Activated naive CD8-positive, alpha-beta T cell treated with anti-CD3 and anti-CD28 coated beads, Interleukin-2, amount 50 U/mL, for 24 hours (primary cell): Measurements from ENCODE around the gene JAG1.
"Not testable (repeated sequence)": the region's sequence is repeated elsewhere in the genome, so short reads cannot be mapped to it uniquely, and the experiment has no call there.

Experiments used
- ATAC-seq: fragments of 150-1000 bp; cut with Tn5 transposase; one replicate; pipeline ENCODE4 v1.10.0; 2021
- DNase-seq: peaks from one replicate; pipeline ENCODE4 v3.0.0; 2021
- H3K27ac Mint-ChIP-seq: one replicate; pipeline ENCODE4 v1.8.0; 2021; ENCODE audit warnings: mild to moderate bottlenecking, mixed read lengths
- H3K27me3 Mint-ChIP-seq: one replicate; pipeline ENCODE4 v1.8.0; 2021; ENCODE audit warnings: mixed read lengths
- H3K36me3 Mint-ChIP-seq: one replicate; pipeline ENCODE4 v1.8.0; 2021; ENCODE audit warnings: low read depth, mixed read lengths
- H3K4me1 Mint-ChIP-seq: one replicate; pipeline ENCODE4 v1.8.0; 2021; ENCODE audit warnings: mixed read lengths
- H3K4me3 Mint-ChIP-seq: one replicate; pipeline ENCODE4 v1.8.0; 2021; ENCODE audit warnings: mild to moderate bottlenecking, moderate library complexity, mixed read lengths
- H3K9me3 Mint-ChIP-seq: one replicate; pipeline ENCODE4 v1.8.0; 2021; ENCODE audit warnings: mixed read lengths

JAG1 gene

DNA sequence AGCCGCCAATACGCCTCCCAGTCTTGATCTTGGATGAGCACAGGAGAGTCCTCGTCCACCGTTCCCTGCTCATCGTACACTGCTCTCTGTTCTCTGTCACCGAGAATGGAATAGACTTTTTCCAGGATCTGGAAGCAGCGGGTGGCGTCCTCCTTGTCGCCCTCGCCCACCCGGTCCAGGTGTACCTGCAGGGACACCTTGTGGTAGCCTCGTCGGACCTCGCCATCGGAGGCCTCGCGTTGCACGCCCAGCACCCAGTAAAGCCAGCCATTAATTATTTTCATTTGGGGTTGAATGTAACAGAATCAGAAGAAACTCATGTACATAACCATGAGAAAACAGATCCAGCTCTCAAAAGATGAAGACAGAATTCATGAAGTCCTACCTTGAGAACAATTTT, 59.9 kb downstream of the JAG1 start:
- ATAC-seq, result no peak
- Mint-ChIP-seq H3K4me1 (no peaks in the 10 kb centered on the region), H3K36me3 (peaks cover 19% of the 10 kb centered on the region), H3K9me3 (no peaks in the 10 kb centered on the region), H3K27me3 (no peaks in the 10 kb centered on the region), H3K4me3 (no peak overlapping the region), H3K27ac (no peak overlapping the region)
- DNase-seq, result no peak

DNA sequence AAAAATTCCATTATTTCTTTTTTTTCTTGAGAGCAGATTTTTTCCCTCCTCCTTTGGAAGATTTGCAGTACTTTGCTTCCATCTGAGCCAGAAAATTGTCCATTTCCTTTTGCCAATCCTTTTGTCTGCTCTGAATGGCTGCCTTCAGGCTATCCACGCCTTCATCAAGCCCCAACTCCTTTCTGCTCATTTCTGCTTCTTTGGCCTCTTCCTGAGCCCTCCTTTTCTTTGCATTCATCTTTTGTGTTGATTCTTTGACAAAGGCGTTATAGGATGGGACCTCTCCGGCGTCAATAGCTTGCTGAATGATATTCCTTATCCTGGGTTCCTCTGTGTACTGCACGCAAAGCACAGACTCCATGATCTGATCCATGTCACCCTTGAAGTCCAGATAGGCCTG, 60.4 kb downstream of the JAG1 start:
- H3K36me3 Mint-ChIP-seq, result peaks cover 19% of the 10 kb centered on the region
- DNase-seq, H3K27ac Mint-ChIP-seq, H3K4me1 Mint-ChIP-seq, H3K9me3 Mint-ChIP-seq, H3K27me3 Mint-ChIP-seq, H3K4me3 Mint-ChIP-seq, ATAC-seq: not testable (repeated sequence)

DNA sequence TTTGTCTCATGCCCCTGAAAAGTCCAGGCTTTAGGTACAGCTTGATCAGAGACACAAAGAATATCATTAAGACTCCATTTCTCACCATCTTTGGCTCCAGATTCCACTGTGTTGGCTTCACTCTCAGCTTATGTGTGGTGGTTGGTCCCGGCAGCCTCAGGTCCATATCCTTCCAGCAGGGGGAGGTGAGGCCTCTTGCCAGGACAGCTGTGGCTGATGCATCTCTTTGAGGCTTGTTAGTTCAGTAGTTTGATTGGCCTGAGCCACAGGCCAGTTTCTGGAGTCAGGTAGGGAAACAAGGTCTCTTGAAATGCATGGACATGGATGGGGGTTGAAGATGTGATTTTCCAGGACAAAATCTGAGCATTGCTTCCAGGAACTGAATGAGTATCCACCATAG, 62.4 kb downstream of the JAG1 start:
- no peaks in the 10 kb centered on the region for H3K27me3 Mint-ChIP-seq
- no peaks in the 10 kb centered on the region for H3K4me1 Mint-ChIP-seq
- DNase-seq (no peak), ATAC-seq (peak; percentile 63)
- H3K9me3 Mint-ChIP-seq, result no peaks in the 10 kb centered on the region
- no peak overlapping the region for H3K4me3 Mint-ChIP-seq
- H3K36me3 Mint-ChIP-seq, result peaks cover 24% of the 10 kb centered on the region
- no peak overlapping the region for H3K27ac Mint-ChIP-seq

DNA sequence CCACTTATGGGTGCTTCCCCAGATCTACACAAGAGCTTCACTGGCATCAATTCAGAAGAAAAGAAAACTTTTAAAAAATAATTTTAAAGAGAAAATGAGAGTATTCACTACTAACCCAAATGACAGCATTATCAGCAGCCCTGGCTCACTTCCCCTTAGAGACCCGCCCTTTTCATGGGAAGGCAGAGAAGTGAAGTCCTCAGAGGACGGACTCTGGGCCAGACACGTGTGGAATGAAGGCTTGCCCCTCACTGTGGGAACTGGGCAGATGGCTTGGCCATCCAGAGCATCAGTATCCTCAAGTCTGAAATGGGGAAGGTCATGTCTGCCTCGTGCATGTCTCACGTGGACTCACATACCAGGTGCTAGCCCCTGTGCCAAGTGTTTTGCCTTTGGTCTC, 63.5 kb downstream of the JAG1 start:
- no peaks in the 10 kb centered on the region for H3K9me3 Mint-ChIP-seq
- H3K27ac Mint-ChIP-seq, result no peak overlapping the region
- no peaks in the 10 kb centered on the region for H3K27me3 Mint-ChIP-seq
- H3K4me1 Mint-ChIP-seq, result no peaks in the 10 kb centered on the region
- H3K4me3 Mint-ChIP-seq, result no peak overlapping the region
- DNase-seq, result no peak
- ATAC-seq, result no peak
- peaks cover 20% of the 10 kb centered on the region for H3K36me3 Mint-ChIP-seq

DNA sequence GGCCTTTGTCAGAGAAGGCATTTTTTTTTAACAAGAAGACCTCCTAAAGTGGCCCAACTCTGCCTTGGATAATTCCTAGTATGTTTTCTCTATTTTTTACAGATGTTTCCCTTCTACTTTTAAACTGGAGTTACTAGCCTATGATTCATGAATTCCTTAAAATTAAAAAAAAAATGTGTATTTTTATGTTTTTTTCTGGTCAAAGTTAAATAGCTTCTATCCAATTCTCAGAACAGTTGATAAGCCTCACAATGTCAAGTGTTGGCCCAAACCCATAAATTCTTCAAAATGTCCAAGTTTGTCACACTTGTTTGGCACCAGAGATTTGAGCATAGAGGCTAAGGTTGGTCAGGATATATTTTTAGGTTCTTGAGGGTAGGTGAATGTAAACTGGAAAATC, 64.0 kb downstream of the JAG1 start:
- H3K27me3 Mint-ChIP-seq, result no peaks in the 10 kb centered on the region
- ATAC-seq, result no peak
- H3K4me3 Mint-ChIP-seq, result no peak overlapping the region
- no peak for DNase-seq
- H3K4me1 Mint-ChIP-seq, result no peaks in the 10 kb centered on the region
- H3K36me3 Mint-ChIP-seq, result peaks cover 18% of the 10 kb centered on the region
- no peaks in the 10 kb centered on the region for H3K9me3 Mint-ChIP-seq
- H3K27ac Mint-ChIP-seq, result no peak overlapping the region

DNA sequence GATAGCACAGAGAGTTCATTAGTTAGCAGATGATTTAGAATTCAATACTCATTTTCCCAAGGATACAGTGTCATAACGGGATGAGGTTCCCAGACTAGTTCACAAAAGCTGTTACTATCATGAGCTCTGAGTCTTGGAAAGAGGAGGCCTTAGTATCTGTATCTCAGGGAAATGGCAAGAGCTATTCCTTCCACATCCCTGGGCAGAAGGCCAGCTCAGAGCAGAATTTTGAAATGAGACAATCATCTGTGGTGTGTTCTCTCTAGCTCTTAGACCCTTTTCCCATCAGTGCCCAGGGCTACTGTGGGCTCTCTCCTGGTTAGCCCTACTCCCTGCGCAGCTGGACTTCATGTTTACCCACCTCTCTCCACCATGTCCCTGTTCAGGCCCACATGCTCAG, 64.5 kb downstream of the JAG1 start:
- Mint-ChIP-seq H3K9me3 (no peaks in the 10 kb centered on the region), H3K27me3 (no peaks in the 10 kb centered on the region), H3K4me1 (peaks cover under 1% of the 10 kb centered on the region), H3K36me3 (peaks cover 18% of the 10 kb centered on the region), H3K27ac (no peak overlapping the region), H3K4me3 (no peak overlapping the region)
- ATAC-seq (no peak), DNase-seq (no peak)

DNA sequence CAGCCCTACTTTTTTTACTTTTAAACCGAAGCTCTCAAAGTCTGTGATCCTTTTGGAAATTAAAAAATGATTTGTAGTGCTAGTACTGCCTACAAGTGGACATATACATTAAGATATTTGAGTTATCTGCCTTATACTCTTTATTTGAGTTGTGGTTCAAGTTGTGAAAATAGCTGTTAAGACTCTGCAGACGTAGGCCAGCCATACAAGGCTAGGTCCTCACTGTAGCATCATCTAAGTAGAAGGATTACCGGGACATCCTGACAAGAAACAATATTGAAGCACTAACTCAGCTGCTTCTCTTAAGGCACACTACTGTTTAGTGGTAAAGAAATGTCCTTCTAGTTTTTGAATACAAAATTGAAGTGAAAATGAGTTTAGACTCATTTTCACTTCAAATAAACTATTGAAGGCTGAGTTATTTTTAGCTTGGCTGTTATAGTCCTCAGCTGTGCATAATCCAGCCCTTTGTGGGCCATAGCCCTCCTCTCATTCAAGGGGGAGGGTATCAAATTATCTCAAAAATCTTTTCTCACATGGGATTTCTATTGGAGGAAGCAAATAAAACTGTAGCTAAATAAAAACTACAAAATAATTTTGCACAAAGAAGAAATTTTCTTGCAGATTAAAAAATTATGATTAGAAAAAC, 68.1 kb downstream of the JAG1 start:
- H3K27ac Mint-ChIP-seq, result no peak overlapping the region
- no peaks in the 10 kb centered on the region for H3K9me3 Mint-ChIP-seq
- peaks cover 28% of the 10 kb centered on the region for H3K4me1 Mint-ChIP-seq
- H3K4me3 Mint-ChIP-seq, result no peak overlapping the region
- DNase-seq, result no peak
- ATAC-seq, result no peak
- H3K36me3 Mint-ChIP-seq, result peaks cover 15% of the 10 kb centered on the region
- no peaks in the 10 kb centered on the region for H3K27me3 Mint-ChIP-seq

DNA sequence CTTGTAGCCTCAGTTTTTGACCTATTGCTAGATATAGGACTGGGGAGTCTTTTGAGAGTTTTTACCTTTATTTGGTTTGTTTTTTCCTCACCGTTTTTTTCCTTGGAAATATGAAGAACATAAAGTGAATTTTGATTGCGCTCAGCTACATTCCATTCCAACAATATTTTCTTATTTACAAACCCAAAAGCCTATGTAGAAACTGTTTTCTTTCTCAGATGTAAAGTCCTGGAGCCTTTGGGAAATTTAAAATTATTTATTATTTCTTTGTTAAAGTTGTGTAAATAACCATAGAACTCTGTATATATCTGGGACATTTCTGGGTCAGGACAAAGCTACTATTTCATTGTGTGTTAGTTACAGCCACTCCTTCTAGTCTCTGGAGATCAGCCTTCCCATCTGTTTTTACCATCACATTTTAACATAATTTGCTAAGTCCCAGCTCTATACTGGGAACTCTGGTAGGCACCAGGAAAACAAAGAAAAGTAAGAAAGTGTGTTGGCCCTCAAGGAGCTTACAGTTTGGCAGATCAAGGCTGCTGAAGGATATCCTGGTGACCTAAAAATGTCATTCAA, 68.8 kb downstream of the JAG1 start:
- ATAC-seq (no peak), DNase-seq (no peak)
- Mint-ChIP-seq H3K4me3 (no peak overlapping the region), H3K27ac (no peak overlapping the region), H3K9me3 (no peaks in the 10 kb centered on the region), H3K36me3 (peaks cover 15% of the 10 kb centered on the region), H3K4me1 (peaks cover 28% of the 10 kb centered on the region), H3K27me3 (no peaks in the 10 kb centered on the region)

DNA sequence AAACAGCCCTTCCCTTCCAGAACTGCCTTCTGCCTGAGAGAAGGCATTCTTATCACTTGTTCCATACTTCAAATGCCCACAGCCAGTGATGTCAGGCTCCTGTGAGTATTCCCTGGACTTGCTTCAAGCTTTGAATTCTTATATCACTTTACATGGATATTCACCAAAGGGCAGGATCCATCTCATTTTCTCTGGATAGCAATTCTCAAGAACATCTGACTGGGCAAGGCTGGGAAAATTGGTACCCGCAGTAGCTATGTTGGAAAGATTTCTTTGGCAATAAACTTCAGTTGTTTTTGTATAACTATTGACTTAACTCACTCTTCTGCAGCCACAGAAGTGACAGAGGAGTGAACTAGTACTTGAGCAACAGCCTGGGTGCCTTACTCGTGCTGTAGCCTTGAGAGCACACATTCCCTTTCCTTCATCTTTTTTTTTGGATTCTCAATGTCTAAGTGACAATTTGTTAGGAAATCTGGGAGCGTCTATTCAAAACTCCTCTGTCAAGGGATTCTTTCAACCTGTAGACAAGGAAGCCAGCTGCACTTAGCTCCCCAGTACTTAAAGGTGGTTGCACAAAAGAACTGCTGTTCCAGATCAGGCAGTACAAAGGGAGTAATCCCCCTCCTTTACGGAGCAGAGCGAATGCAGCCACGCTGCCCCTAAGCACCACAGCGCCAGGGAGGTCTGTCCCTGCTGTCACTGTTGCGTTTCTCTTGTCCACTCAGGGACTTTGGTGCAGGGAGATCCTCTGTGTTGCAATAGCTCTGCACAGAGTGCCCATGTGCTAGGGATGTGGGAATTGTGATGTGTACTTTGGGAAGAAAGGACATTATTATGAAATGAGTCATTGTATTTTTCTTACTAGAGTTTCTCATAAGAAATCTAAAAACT, 69.6 kb downstream of the JAG1 start:
- H3K4me3 Mint-ChIP-seq, result no peak overlapping the region
- peaks cover 30% of the 10 kb centered on the region for H3K4me1 Mint-ChIP-seq
- ATAC-seq (no peak), DNase-seq (no peak)
- no peaks in the 10 kb centered on the region for H3K27me3 Mint-ChIP-seq
- peak overlapping the region; percentile 44 for H3K27ac Mint-ChIP-seq
- no peaks in the 10 kb centered on the region for H3K9me3 Mint-ChIP-seq
- peaks cover 15% of the 10 kb centered on the region for H3K36me3 Mint-ChIP-seq

DNA sequence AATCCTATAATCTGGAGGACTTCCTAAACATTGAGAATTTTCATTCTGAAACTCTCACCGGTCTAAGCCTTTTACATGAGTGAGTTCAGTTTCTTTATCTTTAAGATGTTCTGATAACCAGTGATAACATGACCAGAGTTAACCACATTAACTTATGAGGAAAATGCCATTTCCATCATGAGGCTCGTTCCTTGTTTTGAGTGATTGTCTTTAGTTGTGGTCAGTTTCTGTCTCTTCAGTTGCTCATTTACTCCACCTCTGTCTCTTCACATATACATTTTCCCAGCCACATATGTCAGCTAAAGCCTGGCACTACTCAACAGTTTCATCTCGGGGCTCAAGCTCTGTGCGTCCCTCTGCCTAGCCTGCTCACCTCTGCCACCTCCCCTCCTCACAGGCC, 70.4 kb downstream of the JAG1 start:
- Mint-ChIP-seq H3K9me3 (no peaks in the 10 kb centered on the region), H3K36me3 (peaks cover 20% of the 10 kb centered on the region), H3K4me3 (no peak overlapping the region), H3K27me3 (no peaks in the 10 kb centered on the region), H3K27ac (peak overlapping the region; percentile 44), H3K4me1 (peaks cover 39% of the 10 kb centered on the region)
- DNase-seq, result peak; percentile 18
- peak; percentile 77 for ATAC-seq

DNA sequence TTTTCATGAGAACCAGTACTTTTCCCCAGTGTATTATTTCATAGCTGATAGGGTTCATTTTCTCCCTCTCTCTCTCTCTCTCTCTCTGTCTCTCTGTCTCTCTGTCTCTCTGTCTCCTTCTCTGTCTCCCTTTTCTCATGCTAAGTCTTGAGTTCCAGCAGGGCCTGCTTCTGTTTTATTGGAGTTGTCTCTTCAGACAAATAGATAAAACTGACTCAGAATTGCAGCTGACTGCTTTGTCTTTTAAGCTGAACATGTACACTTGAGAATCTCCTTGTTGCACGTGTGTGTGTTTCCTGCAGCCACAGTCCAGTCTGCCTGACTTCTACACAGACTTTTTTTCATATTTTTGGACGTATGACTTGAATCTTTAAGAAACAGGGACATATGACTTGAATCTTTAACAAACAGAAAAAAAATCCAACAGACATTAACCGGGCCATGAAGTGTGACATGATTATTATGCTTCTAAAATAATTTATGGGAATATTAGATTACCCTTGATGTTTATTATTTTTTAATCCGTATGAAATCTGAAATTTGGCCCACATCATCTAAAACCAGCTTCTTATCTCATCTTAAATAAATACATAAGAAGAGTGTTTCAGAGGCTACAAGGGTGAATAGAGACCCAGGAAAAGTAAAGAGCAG, 71.5 kb downstream of the JAG1 start:
- no peak overlapping the region for H3K4me3 Mint-ChIP-seq
- H3K27ac Mint-ChIP-seq, result peak overlapping the region; percentile 36
- DNase-seq (no peak), ATAC-seq (no peak)
- H3K4me1 Mint-ChIP-seq, result peaks cover 40% of the 10 kb centered on the region
- H3K27me3 Mint-ChIP-seq, result no peaks in the 10 kb centered on the region
- H3K36me3 Mint-ChIP-seq, result peaks cover 17% of the 10 kb centered on the region
- no peaks in the 10 kb centered on the region for H3K9me3 Mint-ChIP-seq

DNA sequence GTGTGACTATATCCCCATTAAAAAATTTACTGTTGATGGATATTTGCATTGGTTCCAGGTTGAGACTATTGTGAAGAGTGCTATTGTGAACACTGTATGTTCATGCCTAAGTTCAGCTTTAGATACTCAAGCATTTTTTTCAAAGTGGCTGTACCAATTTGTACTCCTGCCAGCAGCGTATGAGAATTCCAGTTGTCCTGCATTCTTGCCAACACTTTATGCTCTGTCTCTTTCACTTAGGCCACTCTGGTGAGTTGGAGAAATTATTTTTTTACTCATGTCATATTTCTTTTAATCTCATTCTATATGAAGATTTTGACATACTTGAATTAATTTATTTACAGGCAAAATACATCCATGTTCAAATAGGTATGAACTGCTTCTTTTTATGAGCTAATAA, 76.2 kb downstream of the JAG1 start:
- H3K27ac Mint-ChIP-seq, result no peak overlapping the region

DNA sequence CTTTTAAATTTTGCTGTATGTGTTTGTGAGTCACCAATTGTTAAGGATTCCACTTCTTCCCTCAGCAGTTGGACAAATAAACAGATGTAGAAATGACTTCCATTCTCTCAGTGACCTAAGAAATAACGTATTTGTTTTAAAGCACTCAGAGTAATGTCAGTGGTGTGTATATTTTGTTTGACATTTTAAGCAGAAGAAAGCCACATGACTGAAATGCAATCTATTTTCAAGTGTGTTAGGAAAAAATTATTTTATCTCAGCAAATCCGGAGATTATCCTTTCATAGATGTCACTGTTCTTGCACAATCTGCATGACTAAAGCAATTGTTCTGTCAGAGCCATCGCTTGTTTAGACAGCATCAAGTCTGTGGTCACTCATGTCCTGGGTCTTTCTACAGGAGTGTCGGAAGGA, 77.1 kb downstream of the JAG1 start:
- H3K27me3 Mint-ChIP-seq, result no peaks in the 10 kb centered on the region
- no peaks in the 10 kb centered on the region for H3K9me3 Mint-ChIP-seq
- no peak overlapping the region for H3K27ac Mint-ChIP-seq
- DNase-seq (no peak), ATAC-seq (no peak)
- no peak overlapping the region for H3K4me3 Mint-ChIP-seq
- peaks cover 14% of the 10 kb centered on the region for H3K36me3 Mint-ChIP-seq
- H3K4me1 Mint-ChIP-seq, result peaks cover 22% of the 10 kb centered on the region

More for the DNA sequence above, 76.2 kb downstream of the JAG1 start:
- H3K4me1 Mint-ChIP-seq, result peaks cover 32% of the 10 kb centered on the region
- H3K27me3 Mint-ChIP-seq, result no peaks in the 10 kb centered on the region
- peaks cover 20% of the 10 kb centered on the region for H3K36me3 Mint-ChIP-seq
- no peak overlapping the region for H3K4me3 Mint-ChIP-seq
- no peak for ATAC-seq
- no peak for DNase-seq
- H3K9me3 Mint-ChIP-seq, result no peaks in the 10 kb centered on the region

DNA sequence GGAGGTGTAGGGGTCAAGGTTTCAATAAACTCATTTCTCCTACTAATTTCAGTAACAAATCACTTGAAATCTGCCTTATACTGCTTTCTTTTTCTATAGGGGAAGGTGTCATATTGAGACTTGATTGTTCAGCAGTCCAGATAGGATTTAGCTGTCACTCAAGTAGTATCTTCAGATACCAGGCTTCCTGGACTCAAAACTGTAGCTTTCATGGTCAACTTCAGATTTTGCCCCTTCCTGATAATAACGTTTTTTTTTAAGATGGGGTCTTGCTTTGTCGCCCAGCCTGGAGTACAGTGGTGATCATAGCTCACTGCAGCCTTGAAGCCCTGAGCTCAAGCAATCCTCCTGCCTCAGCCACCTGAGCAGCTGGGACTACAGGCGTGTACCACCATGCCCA, 77.8 kb downstream of the JAG1 start:
- ATAC-seq, result no peak
- H3K27ac Mint-ChIP-seq, result no peak overlapping the region
- H3K36me3 Mint-ChIP-seq, result peaks cover 11% of the 10 kb centered on the region

DNA sequence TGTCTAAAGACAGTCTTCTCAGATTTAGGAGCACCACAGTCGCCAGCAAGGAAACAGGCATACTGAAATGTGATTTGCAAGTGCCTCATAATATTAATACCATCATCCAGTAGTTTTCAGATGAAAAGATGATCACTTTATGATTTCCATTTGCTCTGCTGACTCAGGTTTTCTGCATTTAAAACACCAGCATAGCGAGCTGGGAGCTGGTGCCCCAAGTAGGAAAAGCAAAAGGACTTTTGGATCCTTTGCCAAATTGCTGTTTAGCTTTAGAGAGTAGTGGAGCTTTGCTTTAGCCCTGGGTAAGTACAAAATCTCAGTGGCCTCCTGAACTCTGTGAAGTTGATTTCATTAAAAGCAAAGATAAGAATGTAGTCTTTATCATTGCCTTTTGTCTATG, 78.5 kb downstream of the JAG1 start:
- no peaks in the 10 kb centered on the region for H3K9me3 Mint-ChIP-seq
- H3K27ac Mint-ChIP-seq, result no peak overlapping the region
- H3K36me3 Mint-ChIP-seq, result peaks cover 11% of the 10 kb centered on the region
- no peak for DNase-seq
- peaks cover 17% of the 10 kb centered on the region for H3K4me1 Mint-ChIP-seq
- H3K27me3 Mint-ChIP-seq, result no peaks in the 10 kb centered on the region
- H3K4me3 Mint-ChIP-seq, result no peak overlapping the region
- ATAC-seq, result no peak

More for the DNA sequence above, 77.8 kb downstream of the JAG1 start:
- no peak for DNase-seq
- Mint-ChIP-seq H3K4me1 (peaks cover 17% of the 10 kb centered on the region), H3K9me3 (no peaks in the 10 kb centered on the region), H3K4me3 (no peak overlapping the region), H3K27me3 (no peaks in the 10 kb centered on the region)
